Vagina (tissue), 2 donors: ENCODE data around the gene CAMKK2.

ENCODE experiments used
- POLR2A ChIP-seq, 2 donors: fragments of 450-650 bp; IDR thresholded peaks; one replicate each; pipeline ENCODE4 v1.6.1; 2017; ENCODE audit warnings: antibody characterized with exemption in 2 of 2, mild to moderate bottlenecking in 2 of 2, moderate library complexity in 2 of 2
- TF ChIP-seq, protein P1 (sequence below), 3 experiments: fragments of 450-650 bp in 2 of 3; fragments of 200-600 bp in 1 of 3; sonication (generic) in 1 of 3; IDR thresholded peaks; one replicate each; pipeline ENCODE4 v1.5.1; 2017 to 2019; ENCODE audit warnings: antibody characterized with exemption in 3 of 3, mild to moderate bottlenecking in 2 of 3, moderate library complexity in 2 of 3

DNA sequence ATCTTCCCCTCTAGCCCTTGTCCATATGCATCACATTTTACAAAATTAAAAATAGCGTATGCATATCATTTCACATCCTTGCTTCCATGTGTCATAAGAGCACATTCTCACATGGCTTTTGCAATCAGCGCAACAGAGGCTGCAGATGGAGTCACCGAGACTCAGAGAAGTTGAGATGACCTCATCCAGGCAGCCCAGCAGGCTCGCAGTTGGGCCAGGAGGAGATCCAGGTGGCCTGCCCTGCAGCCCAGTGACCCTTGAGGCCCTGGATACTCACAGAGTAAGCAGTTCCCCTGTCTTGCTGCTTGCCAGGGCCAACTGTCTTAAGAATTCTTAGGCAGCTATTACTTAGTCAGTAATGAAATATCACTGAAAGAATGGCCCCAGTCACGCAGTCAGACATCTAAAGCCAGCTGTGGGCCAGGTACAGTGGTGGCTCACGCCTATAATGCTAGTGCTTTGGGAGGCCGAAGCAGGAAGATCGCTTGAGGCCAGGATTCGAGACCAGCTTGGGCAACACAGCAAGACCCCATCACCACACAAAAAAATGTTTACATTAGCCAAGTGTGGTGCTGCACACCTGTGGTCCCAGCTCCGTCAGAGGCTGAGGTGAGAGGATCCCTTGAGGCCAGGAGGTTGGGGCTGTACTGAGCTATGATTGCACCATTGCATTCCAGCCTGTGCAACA lies 9.1 kb downstream of the CAMKK2 start:
- TF ChIP-seq, protein P1, sequence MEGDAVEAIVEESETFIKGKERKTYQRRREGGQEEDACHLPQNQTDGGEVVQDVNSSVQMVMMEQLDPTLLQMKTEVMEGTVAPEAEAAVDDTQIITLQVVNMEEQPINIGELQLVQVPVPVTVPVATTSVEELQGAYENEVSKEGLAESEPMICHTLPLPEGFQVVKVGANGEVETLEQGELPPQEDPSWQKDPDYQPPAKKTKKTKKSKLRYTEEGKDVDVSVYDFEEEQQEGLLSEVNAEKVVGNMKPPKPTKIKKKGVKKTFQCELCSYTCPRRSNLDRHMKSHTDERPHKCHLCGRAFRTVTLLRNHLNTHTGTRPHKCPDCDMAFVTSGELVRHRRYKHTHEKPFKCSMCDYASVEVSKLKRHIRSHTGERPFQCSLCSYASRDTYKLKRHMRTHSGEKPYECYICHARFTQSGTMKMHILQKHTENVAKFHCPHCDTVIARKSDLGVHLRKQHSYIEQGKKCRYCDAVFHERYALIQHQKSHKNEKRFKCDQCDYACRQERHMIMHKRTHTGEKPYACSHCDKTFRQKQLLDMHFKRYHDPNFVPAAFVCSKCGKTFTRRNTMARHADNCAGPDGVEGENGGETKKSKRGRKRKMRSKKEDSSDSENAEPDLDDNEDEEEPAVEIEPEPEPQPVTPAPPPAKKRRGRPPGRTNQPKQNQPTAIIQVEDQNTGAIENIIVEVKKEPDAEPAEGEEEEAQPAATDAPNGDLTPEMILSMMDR (IDR thresholded peaks at IDR 0.05), result no peak
- no peak for TF ChIP-seq POLR2A (IDR thresholded peaks at IDR 0.05)
